Activated naive CD4-positive, alpha-beta T cell treated with Interleukin-2 at 50 U/mL for 16 hours (primary cell): ENCODE results near the gene ODF2L.
"Not testable (repeated sequence)": the region's sequence is repeated elsewhere in the genome, so short reads cannot be mapped to it uniquely, and the experiment has no call there.

ENCODE experiments used
- DNase-seq: peaks from one replicate; pipeline ENCODE4 v3.0.0-alpha.2; 2020

The ODF2L gene

GRCh38 chr1:86387916-86388627, 8.1 kb downstream of the ODF2L start:
- DNase-seq, result no peak

- no peak for DNase-seq
Measured at GRCh38 chr1:86382878-86383277, 13.2 kb downstream of the ODF2L start.

- DNase-seq, result no peak
Measured at GRCh38 chr1:86381223-86381622, 14.9 kb downstream of the ODF2L start.

- DNase-seq, result no peak
Measured at GRCh38 chr1:86380257-86380861, 15.8 kb downstream of the ODF2L start.

GRCh38 chr1:86378813-86379212, 17.3 kb downstream of the ODF2L start:
- no peak for DNase-seq

- DNase-seq, result no peak
Measured at GRCh38 chr1:86377341-86377740, 18.8 kb downstream of the ODF2L start.

GRCh38 chr1:86375688-86376087, 20.4 kb downstream of the ODF2L start:
- no peak for DNase-seq

GRCh38 chr1:86370601-86371022, 25.5 kb downstream of the ODF2L start:
- no peak for DNase-seq

GRCh38 chr1:86365896-86366295, 30.2 kb downstream of the ODF2L start:
- no peak for DNase-seq

- DNase-seq, result no peak
Measured at GRCh38 chr1:86362807-86363206, 33.3 kb downstream of the ODF2L start.

GRCh38 chr1:86357796-86358195, 38.3 kb downstream of the ODF2L start:
- no peak for DNase-seq

GRCh38 chr1:86356247-86356646, 39.9 kb downstream of the ODF2L start:
- DNase-seq, result no peak

- no peak for DNase-seq
Measured at GRCh38 chr1:86352086-86352485, 44.0 kb downstream of the ODF2L start.

- DNase-seq, result not testable (repeated sequence)
Measured at GRCh38 chr1:86350230-86350629, 45.9 kb downstream of the ODF2L start.

- no peak for DNase-seq
Measured at GRCh38 chr1:86346388-86346787, 49.7 kb downstream of the ODF2L start.

GRCh38 chr1:86345042-86345441, 51.1 kb downstream of the ODF2L start:
- no peak for DNase-seq

GRCh38 chr1:86339906-86340305, 56.2 kb downstream of the ODF2L start:
- no peak for DNase-seq

GRCh38 chr1:86339014-86339812, 56.9 kb downstream of the ODF2L start:
- DNase-seq, result no peak

GRCh38 chr1:86335916-86336315, 60.2 kb downstream of the ODF2L start:
- no peak for DNase-seq

- no peak for DNase-seq
Measured at GRCh38 chr1:86325264-86325663, 70.9 kb downstream of the ODF2L start.

GRCh38 chr1:86324130-86324822, 71.8 kb downstream of the ODF2L start:
- DNase-seq, result no peak

GRCh38 chr1:86322241-86322640, 73.9 kb downstream of the ODF2L start:
- no peak for DNase-seq

- DNase-seq, result no peak
Measured at GRCh38 chr1:86318436-86318835, 77.7 kb downstream of the ODF2L start.
